Measurements from ENCODE around the gene PLIN3. TPM values are rescaled to one million over a fixed set of nuclear protein-coding genes. Genes with fewer than 3 reads are reported as not detected.

PLIN3 gene
- total and polyA plus RNA-seq, 2 experiments from 2014 or later = 97.8 to 118 TPM

DNA sequence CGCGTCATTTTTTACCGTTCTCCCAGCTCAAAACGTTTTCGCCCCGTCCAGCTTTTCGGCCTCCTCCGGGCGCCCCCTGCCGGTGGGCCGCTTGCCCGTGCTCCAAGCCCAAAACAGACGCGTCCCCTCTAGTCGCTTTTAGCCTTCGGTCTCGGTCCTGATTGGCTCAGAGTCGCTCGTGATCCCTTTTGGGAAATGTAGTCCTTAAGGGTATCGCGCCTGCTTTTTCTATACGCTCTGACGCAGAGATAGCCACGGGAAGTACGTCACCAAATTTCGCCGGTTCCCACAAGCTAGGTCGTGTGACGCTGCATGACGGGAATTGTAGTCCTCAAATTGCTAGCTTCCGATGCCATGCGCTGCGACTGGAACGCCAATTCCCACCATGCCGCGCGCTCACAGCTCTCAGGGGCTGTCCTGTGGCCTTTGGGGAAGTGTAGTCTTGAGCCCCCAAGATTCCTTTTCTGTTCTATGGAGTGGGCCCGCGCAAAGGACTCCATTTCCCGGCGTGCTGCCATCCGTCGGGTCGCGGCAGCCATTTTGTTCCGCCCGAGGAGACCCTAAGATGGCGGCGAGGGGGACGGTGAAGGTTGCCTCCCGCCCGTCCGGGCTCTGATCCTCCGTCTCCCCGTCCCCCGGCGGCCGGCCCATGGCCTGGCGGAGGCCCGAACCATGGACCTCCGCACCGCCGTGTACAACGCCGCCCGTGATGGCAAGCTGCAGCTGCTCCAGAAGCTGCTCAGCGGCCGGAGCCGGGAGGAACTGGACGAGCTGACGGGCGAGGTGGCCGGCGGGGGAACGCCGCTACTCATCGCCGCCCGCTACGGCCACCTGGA, 76.1 kb downstream of the PLIN3 start, which contains the start of gene FEM1A:
FEM1A (plus strand) TSS at position 552 of the 836 bp plus-strand sequence; CDS start at position 673, 121 bp downstream.
- peak within 1 kb of the TSS; percentile 30 for H2AFZ ChIP-seq
- WGBS (ENCODE audit: low lambda C conversion rate, missing lambda C conversion rate) = 2% methylated on average over 76 of the region's 80 CpGs
- peak; percentile 100 for DNase-seq (ENCODE audit: low spot score)
- H3K4me1 ChIP-seq (ENCODE audit: insufficient read depth) = peaks cover 7% of the 10 kb centered on the region
- no peaks in the 10 kb centered on the region for H3K27me3 ChIP-seq
- peak within 1 kb of the TSS; percentile 77 for H3K27ac ChIP-seq
- H3K4me3 ChIP-seq = peak within 1 kb of the TSS; percentile 48
- no peaks in the 10 kb centered on the region for H3K36me3 ChIP-seq (replicated peaks; ENCODE audit: insufficient read depth, low read depth)
- H3K9me2 ChIP-seq (replicated peaks; ENCODE audit: insufficient read depth) = no peaks in the 10 kb centered on the region
- H3K9me3 ChIP-seq (ENCODE audit: low read depth) = no peaks in the 10 kb centered on the region
- H3K4me2 ChIP-seq = peak within 1 kb of the TSS; percentile 97
- H4K20me1 ChIP-seq (ENCODE audit: insufficient read depth, poor library complexity, severe bottlenecking) = no peaks in the 10 kb centered on the region
- peaks cover 42% of the 10 kb centered on the region for H3K79me2 ChIP-seq
- TF ChIP-seq, protein P1, sequence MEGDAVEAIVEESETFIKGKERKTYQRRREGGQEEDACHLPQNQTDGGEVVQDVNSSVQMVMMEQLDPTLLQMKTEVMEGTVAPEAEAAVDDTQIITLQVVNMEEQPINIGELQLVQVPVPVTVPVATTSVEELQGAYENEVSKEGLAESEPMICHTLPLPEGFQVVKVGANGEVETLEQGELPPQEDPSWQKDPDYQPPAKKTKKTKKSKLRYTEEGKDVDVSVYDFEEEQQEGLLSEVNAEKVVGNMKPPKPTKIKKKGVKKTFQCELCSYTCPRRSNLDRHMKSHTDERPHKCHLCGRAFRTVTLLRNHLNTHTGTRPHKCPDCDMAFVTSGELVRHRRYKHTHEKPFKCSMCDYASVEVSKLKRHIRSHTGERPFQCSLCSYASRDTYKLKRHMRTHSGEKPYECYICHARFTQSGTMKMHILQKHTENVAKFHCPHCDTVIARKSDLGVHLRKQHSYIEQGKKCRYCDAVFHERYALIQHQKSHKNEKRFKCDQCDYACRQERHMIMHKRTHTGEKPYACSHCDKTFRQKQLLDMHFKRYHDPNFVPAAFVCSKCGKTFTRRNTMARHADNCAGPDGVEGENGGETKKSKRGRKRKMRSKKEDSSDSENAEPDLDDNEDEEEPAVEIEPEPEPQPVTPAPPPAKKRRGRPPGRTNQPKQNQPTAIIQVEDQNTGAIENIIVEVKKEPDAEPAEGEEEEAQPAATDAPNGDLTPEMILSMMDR (IDR thresholded peaks at IDR 0.05; ENCODE audit: poor library complexity) = peak; percentile 99
- TF ChIP-seq EZH2phosphoT487 (IDR thresholded peaks at IDR 0.05; ENCODE audit: low read depth, severe bottlenecking, unreplicated experiment) (no peak), EZH2 (IDR thresholded peaks at IDR 0.05; ENCODE audit: borderline replicate concordance) (no peak)

Other genes with a start within 250 kb of the PLIN3 start
- gene TNFAIP8L1, start 228.2 kb downstream of the PLIN3 start, total RNA-seq = 10.0 and 13.6 TPM in 2 replicates
- gene TNFAIP8L1, start 228.2 kb downstream of the PLIN3 start, polyA plus RNA-seq = 8.7 and 14.3 TPM in 2 replicates
- 125 and 158 TPM in 2 replicates for gene MYDGF, start 197.3 kb downstream of the PLIN3 start, total RNA-seq
- gene MYDGF, start 197.3 kb downstream of the PLIN3 start, polyA plus RNA-seq = 365 and 405 TPM in 2 replicates
- 17.6 and 27.6 TPM in 2 replicates for gene DPP9, start 143.8 kb downstream of the PLIN3 start, total RNA-seq
- gene DPP9, start 143.8 kb downstream of the PLIN3 start, polyA plus RNA-seq = 32.6 and 32.7 TPM in 2 replicates
- gene FEM1A, start 75.9 kb downstream of the PLIN3 start, total RNA-seq = 8.3 and 9.2 TPM in 2 replicates
- gene FEM1A, start 75.9 kb downstream of the PLIN3 start, polyA plus RNA-seq = 1.2 and 1.3 TPM in 2 replicates
- 3.7 and 5.0 TPM in 2 replicates for gene TICAM1, start 36.0 kb downstream of the PLIN3 start, total RNA-seq
- gene TICAM1, start 36.0 kb downstream of the PLIN3 start, polyA plus RNA-seq = 20.5 and 21.3 TPM in 2 replicates
- gene ARRDC5, start 35.2 kb upstream of the PLIN3 start, total RNA-seq = not detected in 2 replicates
- gene ARRDC5, start 35.2 kb upstream of the PLIN3 start, polyA plus RNA-seq = 0.12 TPM in 1 of 2 replicates, not detected in the other
- gene UHRF1, start 41.8 kb upstream of the PLIN3 start, total RNA-seq = 5.1 and 9.9 TPM in 2 replicates
- 11.5 and 13.6 TPM in 2 replicates for gene UHRF1, start 41.8 kb upstream of the PLIN3 start, polyA plus RNA-seq
- gene KDM4B, start 101.4 kb upstream of the PLIN3 start, total RNA-seq = 18.4 and 22.2 TPM in 2 replicates
- gene KDM4B, start 101.4 kb upstream of the PLIN3 start, polyA plus RNA-seq = 29.6 and 34.0 TPM in 2 replicates

Measured in hepatocyte (in vitro differentiated cells).